ENCODE data around the gene OCA2.
"Not testable (repeated sequence)": the region's sequence is repeated elsewhere in the genome, so short reads cannot be mapped to it uniquely, and the experiment has no call there.

OCA2 gene

GRCh38 chr15:28002136-28002861, 96.8 kb downstream of the OCA2 start:
- no peak for DNase-seq (ENCODE audit: low read depth in 2 of 2)

- DNase-seq (ENCODE audit: low read depth in 2 of 2): no peak
Observed at GRCh38 chr15:28001641-28002040, 97.5 kb downstream of the OCA2 start.

GRCh38 chr15:27993996-27994780, 104.9 kb downstream of the OCA2 start:
- DNase-seq (ENCODE audit: low read depth in 2 of 2): no peak

GRCh38 chr15:27993544-27993943, 105.6 kb downstream of the OCA2 start:
- no peak for DNase-seq (ENCODE audit: low read depth in 2 of 2)

GRCh38 chr15:27990521-27991515, 108.3 kb downstream of the OCA2 start:
- no peak for DNase-seq (ENCODE audit: low read depth in 2 of 2)

- no peak for DNase-seq (ENCODE audit: low read depth in 2 of 2)
Observed at GRCh38 chr15:27989838-27990237, 109.3 kb downstream of the OCA2 start.

GRCh38 chr15:27989427-27989826, 109.7 kb downstream of the OCA2 start:
- no peak for DNase-seq (ENCODE audit: low read depth in 2 of 2)

GRCh38 chr15:27985099-27985498, 114.0 kb downstream of the OCA2 start:
- no peak for DNase-seq (ENCODE audit: low read depth in 2 of 2)

GRCh38 chr15:27983496-27983895, 115.6 kb downstream of the OCA2 start:
- DNase-seq (ENCODE audit: low read depth in 2 of 2): no peak

GRCh38 chr15:27977696-27978095, 121.4 kb downstream of the OCA2 start:
- DNase-seq (ENCODE audit: low read depth in 2 of 2): no peak

GRCh38 chr15:27973886-27974285, 125.2 kb downstream of the OCA2 start:
- no peak for DNase-seq (ENCODE audit: low read depth in 2 of 2)

- DNase-seq (ENCODE audit: low read depth in 2 of 2): no peak
Observed at GRCh38 chr15:27970661-27971392, 128.3 kb downstream of the OCA2 start.

GRCh38 chr15:27967541-27967940, 131.6 kb downstream of the OCA2 start:
- no peak for DNase-seq (ENCODE audit: low read depth in 2 of 2)

- DNase-seq (ENCODE audit: low read depth in 2 of 2): no peak
Observed at GRCh38 chr15:27965546-27965945, 133.6 kb downstream of the OCA2 start.

GRCh38 chr15:27961801-27962200, 137.3 kb downstream of the OCA2 start:
- DNase-seq (ENCODE audit: low read depth in 2 of 2): no peak

GRCh38 chr15:27958911-27959578, 140.1 kb downstream of the OCA2 start:
- no peak for DNase-seq (ENCODE audit: low read depth in 2 of 2)

GRCh38 chr15:27956285-27956684, 142.8 kb downstream of the OCA2 start:
- DNase-seq (ENCODE audit: low read depth in 2 of 2): no peak

- DNase-seq (ENCODE audit: low read depth in 2 of 2): no peak
Observed at GRCh38 chr15:27955087-27955486, 144.0 kb downstream of the OCA2 start.

- not testable (repeated sequence) for DNase-seq (ENCODE audit: low read depth in 2 of 2)
Observed at GRCh38 chr15:27952593-27952992, 146.5 kb downstream of the OCA2 start.

- DNase-seq (ENCODE audit: low read depth in 2 of 2): no peak
Observed at GRCh38 chr15:27951191-27951890, 147.8 kb downstream of the OCA2 start.
